Uterus (tissue), 4 donors: Measurements from ENCODE around the gene COL5A1. TPM values are rescaled to one million over a fixed set of nuclear protein-coding genes. Genes with fewer than 3 reads are reported as not detected.

Experiments used
- DNase-seq, 2 donors: peaks; one replicate each; pipeline ENCODE4 v3.0.0-alpha.2; 2019 to 2020
- H3K27ac ChIP-seq, 2 donors: fragments of 200-600 bp; sonication (generic); 1 replicate in 1 of 2; 2 replicates in 1 of 2; pipeline ENCODE4 v1.5.1; 2016 to 2018
- H3K27me3 ChIP-seq, 2 donors: fragments of 200-600 bp; sonication (generic); one replicate each; pipeline ENCODE4 v1.5.1; 2018 to 2019; ENCODE audit warnings: control low read depth in 1 of 2
- H3K36me3 ChIP-seq, 2 donors: fragments of 200-600 bp; sonication (generic); one replicate each; pipeline ENCODE4 v1.5.1; 2019; ENCODE audit warnings: control low read depth in 1 of 2
- H3K4me1 ChIP-seq, 2 donors: fragments of 200-600 bp; sonication (generic); one replicate each; pipeline ENCODE4 v1.5.1; 2018 to 2019; ENCODE audit warnings: control low read depth in 1 of 2
- H3K4me3 ChIP-seq, 2 donors: fragments of 200-600 bp; sonication (generic); 1 replicate in 1 of 2; 2 replicates in 1 of 2; pipeline ENCODE4 v1.5.1; 2018 to 2019; ENCODE audit warnings: mild to moderate bottlenecking in 1 of 2
- H3K9me3 ChIP-seq, 2 donors: fragments of 200-600 bp; sonication (generic); one replicate each; pipeline ENCODE4 v1.5.1; 2019; ENCODE audit warnings: control low read depth in 1 of 2
- POLR2A ChIP-seq, 2 donors: fragments of 450-650 bp; IDR thresholded peaks; one replicate each; pipeline ENCODE4 v1.6.1; 2016; ENCODE audit warnings: antibody characterized with exemption in 2 of 2, mild to moderate bottlenecking in 1 of 2, moderate library complexity in 1 of 2
- intact Hi-C: fragments of 100-400 bp; cut with DNase I; formaldehyde crosslinking; loops from one replicate; pipeline ENCODE4 v1.15.1; 2023; ENCODE audit warnings: low total_unique reads
- total RNA-seq, 4 donors: library from RNA; depleted of rRNA in 3 of 4; stranded (reverse); fragments of >200 nt in 3 of 4; gene quantifications; one replicate each; pipeline versions ENCODE4 v1.1.0 to v1.2.4, GENCODE V29; 2014 to 2023
- TF ChIP-seq, protein P1 (sequence below), 4 experiments: fragments of 200-600 bp in 2 of 4; fragments of 450-650 bp in 2 of 4; sonication (generic) in 2 of 4; IDR thresholded peaks; one replicate each; pipeline ENCODE4 v1.5.1; 2016 to 2019; ENCODE audit warnings: antibody characterized with exemption in 4 of 4, mild to moderate bottlenecking in 2 of 4, moderate library complexity in 1 of 4
- donor health status: DM: yes; HTN: yes; CAD: no.

COL5A1 gene
- total RNA-seq, 4 donors from 2014 or later = 21.2 to 604 (median 129) TPM

DNA sequence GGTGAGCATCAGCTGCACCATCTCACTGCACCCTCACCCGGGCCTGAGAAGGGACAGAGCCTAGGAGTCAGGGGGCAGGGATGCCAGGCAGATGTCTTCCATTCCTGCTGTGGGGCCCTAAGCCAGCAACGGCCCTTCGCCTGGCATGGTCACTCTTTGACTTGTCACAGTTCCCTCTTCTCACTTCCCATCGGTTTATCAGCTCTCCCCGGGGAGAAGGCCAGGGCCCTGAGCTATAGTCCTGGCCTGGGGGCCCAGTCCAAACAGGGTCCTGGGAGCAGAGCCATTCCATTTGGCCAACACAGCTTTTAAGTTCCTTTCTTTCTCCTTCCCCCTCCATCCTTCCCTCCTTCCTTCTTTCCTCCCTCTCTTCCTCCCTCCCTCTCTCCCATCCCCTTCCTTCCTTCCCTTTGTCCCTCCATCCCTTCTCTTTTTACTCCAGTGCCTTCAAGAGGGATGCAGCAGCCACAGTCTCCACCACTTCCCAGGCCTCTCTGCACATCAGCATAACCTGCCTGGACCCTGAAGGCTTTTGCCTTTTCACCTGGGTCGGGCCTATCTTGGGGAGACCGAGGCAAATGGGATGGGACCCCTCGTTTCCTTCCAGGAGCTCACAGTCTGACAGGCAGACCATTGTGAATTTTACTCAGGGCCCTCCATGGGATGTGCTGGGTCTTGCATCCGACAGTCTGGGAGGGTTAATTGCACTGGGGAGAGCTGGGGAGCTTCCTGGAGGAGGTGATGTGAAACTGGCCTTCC lies 4.2 kb downstream of the COL5A1 start:
- peaks cover 14 to 26% of the 10 kb centered on the region in 2 donors for H3K4me1 ChIP-seq
- no peaks in the 10 kb centered on the region for H3K36me3 ChIP-seq
- H3K4me3 ChIP-seq = peak overlapping the region in 1 of 2 donors; percentile 44
- no peaks in the 10 kb centered on the region for H3K9me3 ChIP-seq
- TF ChIP-seq, protein P1, sequence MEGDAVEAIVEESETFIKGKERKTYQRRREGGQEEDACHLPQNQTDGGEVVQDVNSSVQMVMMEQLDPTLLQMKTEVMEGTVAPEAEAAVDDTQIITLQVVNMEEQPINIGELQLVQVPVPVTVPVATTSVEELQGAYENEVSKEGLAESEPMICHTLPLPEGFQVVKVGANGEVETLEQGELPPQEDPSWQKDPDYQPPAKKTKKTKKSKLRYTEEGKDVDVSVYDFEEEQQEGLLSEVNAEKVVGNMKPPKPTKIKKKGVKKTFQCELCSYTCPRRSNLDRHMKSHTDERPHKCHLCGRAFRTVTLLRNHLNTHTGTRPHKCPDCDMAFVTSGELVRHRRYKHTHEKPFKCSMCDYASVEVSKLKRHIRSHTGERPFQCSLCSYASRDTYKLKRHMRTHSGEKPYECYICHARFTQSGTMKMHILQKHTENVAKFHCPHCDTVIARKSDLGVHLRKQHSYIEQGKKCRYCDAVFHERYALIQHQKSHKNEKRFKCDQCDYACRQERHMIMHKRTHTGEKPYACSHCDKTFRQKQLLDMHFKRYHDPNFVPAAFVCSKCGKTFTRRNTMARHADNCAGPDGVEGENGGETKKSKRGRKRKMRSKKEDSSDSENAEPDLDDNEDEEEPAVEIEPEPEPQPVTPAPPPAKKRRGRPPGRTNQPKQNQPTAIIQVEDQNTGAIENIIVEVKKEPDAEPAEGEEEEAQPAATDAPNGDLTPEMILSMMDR (IDR thresholded peaks at IDR 0.05) = no peak
- no peak for TF ChIP-seq POLR2A (IDR thresholded peaks at IDR 0.05)
- peak overlapping the region; percentile 87 to 98 for H3K27ac ChIP-seq
- DNase-seq = no peak
- intact Hi-C loops = loop anchor here (10.0 kb wide), 1 partner anchor 191 kb away; no protein-coding TSS in a partner anchor
- no peaks in the 10 kb centered on the region for H3K27me3 ChIP-seq

DNA sequence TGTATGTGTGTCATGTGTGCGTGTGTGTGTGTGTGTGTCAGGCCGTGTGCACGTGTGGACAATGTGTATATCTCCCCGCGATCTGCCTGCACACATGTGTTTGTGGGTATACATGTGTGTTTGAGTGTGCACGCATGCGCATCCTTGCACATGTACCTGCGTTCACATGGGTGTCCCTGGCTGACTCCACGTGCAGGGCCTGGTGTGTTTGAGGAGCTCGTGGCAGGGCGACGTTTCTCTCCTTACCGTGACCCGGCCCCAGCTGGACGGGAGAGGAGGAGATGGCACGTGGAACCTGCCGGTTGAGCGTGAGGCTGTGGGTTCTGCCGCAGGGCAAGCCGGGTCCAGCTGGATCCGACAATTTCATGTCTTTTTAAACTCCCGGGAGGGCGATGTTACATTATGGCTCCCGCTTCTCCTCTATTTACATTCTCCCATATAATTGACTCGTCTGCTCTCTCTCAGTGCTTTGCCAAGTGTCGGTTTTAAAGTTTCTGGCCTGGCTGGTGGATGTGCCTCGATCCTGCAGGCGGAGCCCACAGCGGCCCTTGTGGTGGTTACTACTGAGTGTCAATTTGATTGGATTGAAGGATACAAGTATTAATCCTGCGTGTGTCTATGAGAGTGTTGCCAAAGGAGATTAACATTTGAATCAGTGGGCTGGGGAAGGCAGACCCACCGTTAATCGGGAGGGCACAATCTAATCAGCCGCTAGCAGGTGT lies 5.9 kb downstream of the COL5A1 start:
- Histone ChIP-seq H3K9me3 (no peaks in the 10 kb centered on the region), H3K4me1 (peaks cover 14 to 30% of the 10 kb centered on the region in 2 donors), H3K27ac (peak overlapping the region; percentile 6 to 98), H3K36me3 (no peaks in the 10 kb centered on the region), H3K4me3 (no peak overlapping the region), H3K27me3 (no peaks in the 10 kb centered on the region)
- TF ChIP-seq, protein P1 (IDR thresholded peaks at IDR 0.05) = no peak
- TF ChIP-seq POLR2A (IDR thresholded peaks at IDR 0.05) = no peak
- DNase-seq = peak in 1 of 2 donors; percentile 24
- intact Hi-C loops = loop anchor here (10.0 kb wide), 1 partner anchor 193 kb away; no protein-coding TSS in a partner anchor

DNA sequence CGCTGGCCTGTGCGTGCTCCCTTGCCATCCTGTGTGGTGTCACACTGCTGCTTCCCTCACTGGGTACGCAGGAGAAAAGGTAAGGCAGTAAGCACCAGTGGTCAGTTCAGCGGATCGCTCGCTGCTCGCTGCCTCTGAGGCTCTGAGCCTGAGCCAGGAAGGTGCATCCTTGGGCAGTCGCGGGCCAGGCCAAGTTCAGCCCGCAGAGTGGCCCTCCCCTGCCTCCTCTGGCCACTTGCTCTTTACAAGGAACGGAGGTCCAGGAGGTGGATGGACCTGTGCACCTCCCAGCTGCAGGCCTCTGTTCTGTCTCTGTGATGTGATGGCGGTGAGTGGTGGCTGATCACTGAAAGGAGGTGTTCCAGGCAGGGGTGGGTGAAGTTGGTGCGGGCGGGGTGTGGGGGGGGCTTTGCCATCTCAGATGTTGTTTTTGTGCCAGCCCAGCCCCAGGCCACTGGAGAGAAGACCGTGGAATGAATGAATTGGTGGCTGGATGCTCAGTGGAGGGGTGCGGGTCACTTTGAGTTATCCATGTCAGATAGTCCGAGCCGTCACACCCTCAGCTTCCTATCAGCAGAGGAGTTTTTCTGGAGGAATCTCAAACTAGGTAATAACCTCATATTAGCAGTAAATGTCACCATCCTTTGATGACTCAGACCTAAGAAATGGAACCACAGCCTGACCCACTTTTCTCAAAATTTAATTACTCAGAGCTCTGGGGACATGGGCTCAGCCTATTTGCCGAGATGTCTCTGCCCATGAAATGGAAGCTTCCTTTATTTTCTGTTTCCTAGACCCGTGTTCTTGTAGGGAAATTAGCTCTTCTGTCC lies 7.3 kb downstream of the COL5A1 start:
- Histone ChIP-seq H3K27ac (peak overlapping the region; percentile 8 to 61), H3K27me3 (no peaks in the 10 kb centered on the region), H3K9me3 (no peaks in the 10 kb centered on the region), H3K4me3 (no peak overlapping the region), H3K4me1 (peaks cover 14 to 41% of the 10 kb centered on the region in 2 donors), H3K36me3 (no peaks in the 10 kb centered on the region)
- intact Hi-C loops = loop anchor here (10.0 kb wide), 1 partner anchor 194 kb away; no protein-coding TSS in a partner anchor
- no peak for TF ChIP-seq POLR2A (IDR thresholded peaks at IDR 0.05)
- TF ChIP-seq, protein P1 (IDR thresholded peaks at IDR 0.05) = no peak
- DNase-seq = no peak

DNA sequence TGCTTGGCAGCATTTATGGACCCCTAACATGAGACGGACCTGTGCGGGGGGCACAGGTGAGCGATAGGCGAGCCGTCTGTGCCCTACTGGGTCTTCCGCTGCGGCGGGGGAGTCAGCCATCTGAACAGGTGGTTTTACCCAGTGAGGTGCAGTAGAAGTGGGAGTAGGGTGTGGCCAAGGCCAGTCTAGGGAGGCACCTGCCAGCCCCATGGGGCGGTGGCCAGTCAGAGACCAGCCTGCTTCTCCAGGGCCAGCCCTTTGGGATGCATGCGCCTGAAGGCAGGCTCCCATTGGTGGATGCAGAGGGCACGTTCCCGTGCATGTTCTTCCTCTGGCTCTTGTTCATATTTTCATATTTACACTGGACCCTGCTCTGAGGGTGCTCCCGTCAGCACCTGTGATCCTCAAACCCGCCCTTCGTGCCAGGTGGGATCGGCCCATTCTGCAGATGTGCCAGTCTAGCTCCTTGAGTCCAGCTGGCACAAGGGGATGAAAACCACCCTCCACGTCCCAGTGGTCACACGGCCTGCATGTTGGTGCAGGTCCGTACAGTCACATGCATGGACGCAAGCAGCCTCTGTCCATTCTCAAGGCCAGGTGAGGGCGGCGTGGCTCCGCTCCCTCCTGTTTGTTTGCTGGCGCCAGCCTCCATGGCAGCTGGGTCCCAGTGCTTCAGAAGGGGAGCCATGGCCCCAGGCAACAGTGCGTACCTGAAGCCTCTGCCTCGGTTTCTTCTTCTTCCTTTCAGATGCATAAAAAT lies 9.0 kb downstream of the COL5A1 start:
- H3K4me1 ChIP-seq = peaks cover 14 to 46% of the 10 kb centered on the region in 2 donors
- DNase-seq = no peak
- H3K27ac ChIP-seq = peak overlapping the region in 1 of 2 donors; percentile 22
- no peak overlapping the region for H3K4me3 ChIP-seq
- TF ChIP-seq POLR2A (IDR thresholded peaks at IDR 0.05) = no peak
- TF ChIP-seq, protein P1 (IDR thresholded peaks at IDR 0.05) = no peak
- intact Hi-C loops = no loop called here
- H3K27me3 ChIP-seq = no peaks in the 10 kb centered on the region
- H3K9me3 ChIP-seq = no peaks in the 10 kb centered on the region
- no peaks in the 10 kb centered on the region for H3K36me3 ChIP-seq
